GM23248 (cell line): ENCODE results near the gene THAP7.

Experiments used
- EZH2 ChIP-seq: fragments of 200-600 bp; sonication (generic); IDR thresholded peaks from 2 replicates; pipeline ENCODE4 v1.6.1; 2018; ENCODE audit warnings: antibody characterized with exemption, mild to moderate bottlenecking; ENCODE audit not compliant: insufficient read depth, poor library complexity, severe bottlenecking
- EZH2phosphoT487 ChIP-seq: fragments of 200-600 bp; sonication (generic); IDR thresholded peaks from 2 replicates; pipeline ENCODE4 v1.6.1; 2018; ENCODE audit warnings: antibody characterized with exemption, moderate library complexity, mild to moderate bottlenecking, low read depth; ENCODE audit not compliant: insufficient read depth

- TF ChIP-seq EZH2 (no peak), EZH2phosphoT487 (no peak)
These were observed 27.5 kb downstream of the THAP7 start for GRCh38 chr22:20974336-20974955.
